K562 (cell line): ENCODE measurements around the gene PREX1. TPM values are rescaled to one million over a fixed set of nuclear protein-coding genes. Genes with fewer than 3 reads are reported as not detected.

ENCODE experiments used
- ATAC-seq: fragments of 200-7000 bp; cut with Tn5 transposase; 3 replicates; pipeline ENCODE4 v1.9.1; 2020; ENCODE audit warnings: moderate library complexity
- BruUV-seq: library from RNA; stranded (reverse); fragments of 400-500 nt; replicated peaks from 2 replicates; lab custom pipeline; 2021; lab: Mats Ljungman, UMichigan
- CTCF ChIA-PET: fragments of 300-600 bp; formaldehyde crosslinking; extraction: SDS; loops from one replicate; lab custom pipeline; 2021; ENCODE audit warnings: low intra/inter-chr PET ratio; lab: Yijun Ruan, JAX
- POLR2A ChIA-PET: fragments of 300-600, 350-650 bp; sonication (Branson Sonifier 250); formaldehyde crosslinking; extraction: SDS; loops from one replicate; lab custom pipeline; 2021; ENCODE audit warnings: antibody characterized with exemption, inconsistent platforms; lab: Yijun Ruan, JAX
- DNase-seq, 4 experiments: peaks; one replicate each; pipeline versions ENCODE4 v3.0.0 to v3.0.0-alpha.2; 2011 to 2018; ENCODE audit warnings: low spot score in 3 of 4, mixed read lengths in 3 of 4; ENCODE audit errors: extremely low read depth in 1 of 4
- FAIRE-seq: peaks from 2 replicates; lab custom pipeline; 2011; peaks lifted over from hg19 to GRCh38; lab: Jason Lieb, UNC
- H2AFZ ChIP-seq: 2 replicates; pipeline ENCODE4 v1.6.0; 2011; ENCODE audit warnings: low read depth, low read length, control low read depth, inconsistent platforms
- H3K27ac ChIP-seq: fragments of 200-600 bp; 3 replicates; pipeline ENCODE4 v1.8.0; 2011; ENCODE audit warnings: low read depth, mild to moderate bottlenecking, control low read depth, inconsistent platforms, low read length, moderate library complexity, mixed read lengths; ENCODE audit errors: extremely low read depth
- H3K27me3 ChIP-seq, 2 experiments: fragments of 300-600 bp in 1 of 2; 2 replicates in 1 of 2; 3 replicates in 1 of 2; pipeline versions ENCODE4 v1.6.0 to v1.8.0; 2011; ENCODE audit warnings: inconsistent platforms in 2 of 2, low read length in 2 of 2, mild to moderate bottlenecking in 1 of 2, mixed read lengths in 1 of 2, moderate library complexity in 1 of 2; ENCODE audit not compliant: control insufficient read depth in 2 of 2, insufficient read depth in 2 of 2
- H3K36me3 ChIP-seq: fragments of 300-600 bp; 3 replicates; pipeline ENCODE4 v1.8.0; 2011; ENCODE audit warnings: mild to moderate bottlenecking, low read length, inconsistent platforms; ENCODE audit not compliant: control insufficient read depth, insufficient read depth
- H3K4me1 ChIP-seq, 2 experiments: fragments of 200-600 bp in 1 of 2; replicated peaks in 1 of 2; 2 replicates in 1 of 2; 3 replicates in 1 of 2; pipeline versions ENCODE4 v1.5.1 to v1.8.0; 2011; ENCODE audit warnings: inconsistent platforms in 2 of 2, low read length in 2 of 2, mild to moderate bottlenecking in 1 of 2, mixed read lengths in 1 of 2, moderate library complexity in 1 of 2; ENCODE audit not compliant: control insufficient read depth in 2 of 2, insufficient read depth in 2 of 2
- H3K4me2 ChIP-seq: 2 replicates; pipeline ENCODE4 v1.6.1; 2011; ENCODE audit warnings: low read length, control low read depth, inconsistent platforms, mixed read lengths; ENCODE audit not compliant: insufficient read depth
- H3K4me3 ChIP-seq: fragments of 200-600 bp; sonication (generic), shearing (Covaris generic); 2 replicates; pipeline ENCODE4 v1.5.1; 2016; ENCODE audit warnings: control low read depth, inconsistent platforms
- H3K79me2 ChIP-seq: fragments of 200-600 bp; 3 replicates; pipeline ENCODE4 v1.8.0; 2011; ENCODE audit warnings: low read length, inconsistent platforms; ENCODE audit not compliant: control insufficient read depth, insufficient read depth
- H3K9ac ChIP-seq, 2 experiments: 2 replicates each; pipeline versions ENCODE4 v1.6.0 to v1.6.1; 2011; ENCODE audit warnings: low read depth in 2 of 2, low read length in 2 of 2, control low read depth in 1 of 2, inconsistent platforms in 1 of 2, mild to moderate bottlenecking in 1 of 2, mixed read lengths in 1 of 2; ENCODE audit not compliant: insufficient read depth in 1 of 2
- H3K9me1 ChIP-seq: one replicate; pipeline ENCODE4 v1.6.0; 2011; ENCODE audit warnings: inconsistent platforms, mild to moderate bottlenecking, low read length, moderate library complexity; ENCODE audit not compliant: control insufficient read depth, insufficient read depth
- H3K9me3 ChIP-seq: replicated peaks from 2 replicates; pipeline ENCODE4 v1.5.1; 2011; ENCODE audit warnings: low read depth, low read length, inconsistent platforms; ENCODE audit not compliant: control insufficient read depth, insufficient read depth
- H4K20me1 ChIP-seq: replicated peaks from 2 replicates; pipeline ENCODE4 v1.6.1; 2011; ENCODE audit warnings: low read length, inconsistent platforms, mixed read lengths; ENCODE audit not compliant: control insufficient read depth, insufficient read depth
- ARID3B ChIP-seq: fragments of 250-450 bp; sonication (Bioruptor Pico); IDR thresholded peaks from 2 replicates; pipeline ENCODE4 v1.4.0; 2020; ENCODE audit warnings: borderline replicate concordance
- MAFG ChIP-seq: fragments of 450-650 bp; conservative IDR thresholded peaks from 2 replicates; pipeline ENCODE4 v1.6.1; 2016; ENCODE audit warnings: missing genetic modification characterization, missing compliant biosample characterization
- NR2F6 ChIP-seq: fragments of 450-650 bp; formaldehyde crosslinking; IDR thresholded peaks from 2 replicates; pipeline ENCODE4 v1.4.0; 2020; ENCODE audit warnings: mild to moderate bottlenecking
- ZBTB11 ChIP-seq, 3 experiments: fragments of 200-800 bp in 1 of 3; fragments of 250-450 bp in 1 of 3; fragments of 450-650 bp in 1 of 3; sonication (Bioruptor Pico) in 1 of 3; sonication (Bioruptor generic) in 1 of 3; formaldehyde crosslinking in 1 of 3; IDR thresholded peaks; 2 replicates each; pipeline versions ENCODE4 v1.6.1 to v1.8.0; 2016 to 2022; ENCODE audit warnings: mild to moderate bottlenecking in 2 of 3, missing genetic modification characterization in 2 of 3, missing compliant biosample characterization in 1 of 3, moderate library complexity in 1 of 3
- WGBS: fragments of 100-300 bp; shearing (Covaris generic); methylation state at CpG from one replicate; pipeline ENCODE4 v1.1.6; 2016; ENCODE audit warnings: low coverage, mixed read lengths; ENCODE audit not compliant: insufficient coverage; ENCODE audit errors: missing lambda C conversion rate; 5-methylcytosine and 5-hydroxymethylcytosine counted together
- in situ Hi-C: fragments of 300-500 bp; cut with MboI; formaldehyde crosslinking; loops from 4 replicates; pipeline ENCODE4 v1.15.0; 2018; ENCODE audit warnings: inconsistent platforms, mixed read lengths
- intact Hi-C: fragments of 100-400 bp; cut with micrococcal nuclease; formaldehyde crosslinking; loops from 2 replicates; pipeline ENCODE4 v1.14.2; 2022
- polyA plus RNA-seq, 8 experiments: library from polyadenylated mRNA; depleted of rRNA in 4 of 8; stranded (reverse) in 5 of 8; unstranded in 3 of 8; fragments of >200 nt; fragmentation: Nextera tagmentation in 2 of 8; fragmentation: Illumina TruSeq in 1 of 8; extraction: Ambion mirVana in 2 of 8; extraction: Trizol in 1 of 8; gene quantifications; 2 replicates each; pipeline versions ENCODE4 v1.2.1 to v1.2.3, GENCODE V29; 2011 to 2014; ENCODE audit warnings: inconsistent platforms in 1 of 8, missing spikeins in 1 of 8
- total RNA-seq, 7 experiments: library from RNA; depleted of rRNA in 6 of 7; stranded (reverse); fragments of >200 nt in 6 of 7; fragmentation: Illumina TruSeq in 2 of 7; extraction: Trizol in 2 of 7; gene quantifications; 2 replicates each; pipeline versions ENCODE4 v1.2.1 to v1.2.3, GENCODE V29; 2011 to 2021; ENCODE audit warnings: low replicate concordance in 1 of 7

PREX1 gene
- total and polyA plus RNA-seq, 9 of the 15 experiments (the other 6 are each of a cell fraction or from before 2014, with no cell fraction given), result 0.37 to 10.4 (median 4.8) TPM

- H3K27me3 ChIP-seq, result no peaks in the 10 kb centered on the region
- H3K9me1 ChIP-seq, result no peaks in the 10 kb centered on the region
- POLR2A ChIA-PET, result interaction anchor here (0.6 kb wide), 2 partner anchors 112 to 275 kb away, joined by 3 read pairs; no protein-coding TSS in a partner anchor
- no peaks in the 10 kb centered on the region for H3K79me2 ChIP-seq
- peaks cover 2% of the 10 kb centered on the region; the same call in 1 of the 3 replicates for H3K36me3 ChIP-seq
- in situ Hi-C loops (no loop called here), intact Hi-C loops (no loop called here)
- no peak for DNase-seq
- H3K4me1 ChIP-seq, result peaks cover 21 to 24% of the 10 kb centered on the region in 2 experiments
- no peak overlapping the region for H3K9ac ChIP-seq
- H3K4me2 ChIP-seq, result no peak overlapping the region
- H4K20me1 ChIP-seq, result peaks cover 28% of the 10 kb centered on the region
- no peak overlapping the region for H3K4me3 ChIP-seq
- no peak overlapping the region for H3K27ac ChIP-seq
- FAIRE-seq, result no peak
- no TSS peak for BruUV-seq
- no peak overlapping the region for H2AFZ ChIP-seq
- TF ChIP-seq MAFG (tag) (no peak), ZBTB11 (CRISPR knock-in tag; IDR thresholded peaks at IDR 0.05) (peak in 1 of 3 experiments; percentile 14; a peak in 1 of 6 replicates), NR2F6 (CRISPR knock-in tag) (no peak), ARID3B (no peak)
- WGBS, result 63% methylated on average over 6 of the region's 6 CpGs
- ATAC-seq, result no peak
- CTCF ChIA-PET, result no interaction called here
- no peaks in the 10 kb centered on the region for H3K9me3 ChIP-seq
These were observed 146.5 kb downstream of the PREX1 start for GRCh38 chr20:48681201-48681872.
